ENCODE measurements around the gene JADE1. TPM values are rescaled to one million over a fixed set of nuclear protein-coding genes. Genes with fewer than 3 reads are reported as not detected.

Gene JADE1
- total and polyA plus RNA-seq, 9 of the 15 experiments (the other 6 are each of a cell fraction or from before 2014, with no cell fraction given), result 8.3 to 37.9 (median 24.4) TPM

GRCh38 chr4:128810871-128811570 lies 1.5 kb downstream of the JADE1 start (continued):
- peak; percentile 14 for TF ChIP-seq PCBP2 (IDR thresholded peaks at IDR 0.05; ENCODE audit: low read depth, low read length, poor library complexity, severe bottlenecking)
- TF ChIP-seq SRSF1 (IDR thresholded peaks at IDR 0.05; ENCODE audit: low read depth, low read length), result no peak
- 0 out of 2 replicates have a peak, but pooled peaks have one; percentile 40 for TF ChIP-seq SMARCA4 (IDR thresholded peaks at IDR 0.05)
- no peak for TF ChIP-seq HNRNPL (IDR thresholded peaks at IDR 0.05; ENCODE audit: low read depth, low read length)
- peak; percentile 67; the same call in 1 of the 2 replicates for TF ChIP-seq LCOR (CRISPR knock-in tag; IDR thresholded peaks at IDR 0.05)
- TF ChIP-seq ZFP1 (CRISPR knock-in tag; IDR thresholded peaks at IDR 0.05), result no peak
- TF ChIP-seq, protein P1, sequence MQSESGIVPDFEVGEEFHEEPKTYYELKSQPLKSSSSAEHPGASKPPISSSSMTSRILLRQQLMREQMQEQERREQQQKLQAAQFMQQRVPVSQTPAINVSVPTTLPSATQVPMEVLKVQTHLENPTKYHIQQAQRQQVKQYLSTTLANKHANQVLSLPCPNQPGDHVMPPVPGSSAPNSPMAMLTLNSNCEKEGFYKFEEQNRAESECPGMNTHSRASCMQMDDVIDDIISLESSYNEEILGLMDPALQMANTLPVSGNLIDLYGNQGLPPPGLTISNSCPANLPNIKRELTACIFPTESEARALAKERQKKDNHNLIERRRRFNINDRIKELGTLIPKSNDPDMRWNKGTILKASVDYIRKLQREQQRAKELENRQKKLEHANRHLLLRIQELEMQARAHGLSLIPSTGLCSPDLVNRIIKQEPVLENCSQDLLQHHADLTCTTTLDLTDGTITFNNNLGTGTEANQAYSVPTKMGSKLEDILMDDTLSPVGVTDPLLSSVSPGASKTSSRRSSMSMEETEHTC (IDR thresholded peaks at IDR 0.05), result no peak
- peak; percentile 50 for TF ChIP-seq FOXP1 (CRISPR knock-in tag; IDR thresholded peaks at IDR 0.05)
- TF ChIP-seq NONO (IDR thresholded peaks at IDR 0.05; ENCODE audit: low read depth in 2 of 2, low read length in 1 of 2), result peak in 1 of 2 experiments; percentile 72; a peak in 3 of 4 replicates
- TF ChIP-seq, protein P2, sequence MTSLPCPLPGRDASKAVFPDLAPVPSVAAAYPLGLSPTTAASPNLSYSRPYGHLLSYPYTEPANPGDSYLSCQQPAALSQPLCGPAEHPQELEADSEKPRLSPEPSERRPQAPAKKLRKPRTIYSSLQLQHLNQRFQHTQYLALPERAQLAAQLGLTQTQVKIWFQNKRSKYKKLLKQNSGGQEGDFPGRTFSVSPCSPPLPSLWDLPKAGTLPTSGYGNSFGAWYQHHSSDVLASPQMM (CRISPR knock-in tag; IDR thresholded peaks at IDR 0.05), result no peak
- TF ChIP-seq TAF9B (IDR thresholded peaks at IDR 0.05; ENCODE audit: partially characterized antibody), result no peak
- TF ChIP-seq MTA1 (IDR thresholded peaks at IDR 0.05; ENCODE audit: borderline replicate concordance), result 0 out of 2 replicates have a peak, but pooled peaks have one; percentile 12
- TF ChIP-seq YY1 (IDR thresholded peaks at IDR 0.05; ENCODE audit: borderline replicate concordance in 1 of 3, control insufficient read depth in 1 of 3, extremely low read depth in 1 of 3, insufficient read depth in 3 of 3, insufficient read length in 1 of 3, insufficient replicate concordance in 2 of 3, low read depth in 1 of 3, low read length in 2 of 3), result peak in 2 of 3 experiments; percentile 58 to 86
- TF ChIP-seq, protein P3, sequence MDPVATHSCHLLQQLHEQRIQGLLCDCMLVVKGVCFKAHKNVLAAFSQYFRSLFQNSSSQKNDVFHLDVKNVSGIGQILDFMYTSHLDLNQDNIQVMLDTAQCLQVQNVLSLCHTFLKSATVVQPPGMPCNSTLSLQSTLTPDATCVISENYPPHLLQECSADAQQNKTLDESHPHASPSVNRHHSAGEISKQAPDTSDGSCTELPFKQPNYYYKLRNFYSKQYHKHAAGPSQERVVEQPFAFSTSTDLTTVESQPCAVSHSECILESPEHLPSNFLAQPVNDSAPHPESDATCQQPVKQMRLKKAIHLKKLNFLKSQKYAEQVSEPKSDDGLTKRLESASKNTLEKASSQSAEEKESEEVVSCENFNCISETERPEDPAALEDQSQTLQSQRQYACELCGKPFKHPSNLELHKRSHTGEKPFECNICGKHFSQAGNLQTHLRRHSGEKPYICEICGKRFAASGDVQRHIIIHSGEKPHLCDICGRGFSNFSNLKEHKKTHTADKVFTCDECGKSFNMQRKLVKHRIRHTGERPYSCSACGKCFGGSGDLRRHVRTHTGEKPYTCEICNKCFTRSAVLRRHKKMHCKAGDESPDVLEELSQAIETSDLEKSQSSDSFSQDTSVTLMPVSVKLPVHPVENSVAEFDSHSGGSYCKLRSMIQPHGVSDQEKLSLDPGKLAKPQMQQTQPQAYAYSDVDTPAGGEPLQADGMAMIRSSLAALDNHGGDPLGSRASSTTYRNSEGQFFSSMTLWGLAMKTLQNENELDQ (CRISPR knock-in tag; IDR thresholded peaks at IDR 0.05; ENCODE audit: borderline replicate concordance), result no peak
- TF ChIP-seq ETV6 (IDR thresholded peaks at IDR 0.05; ENCODE audit: borderline replicate concordance in 1 of 2, low read depth in 2 of 2, low read length in 1 of 2), result no peak
- TF ChIP-seq ETV6 (CRISPR knock-in tag; IDR thresholded peaks at IDR 0.05; ENCODE audit: borderline replicate concordance), result peak; percentile 84; the same call in 1 of the 2 replicates
- TF ChIP-seq, protein P4, sequence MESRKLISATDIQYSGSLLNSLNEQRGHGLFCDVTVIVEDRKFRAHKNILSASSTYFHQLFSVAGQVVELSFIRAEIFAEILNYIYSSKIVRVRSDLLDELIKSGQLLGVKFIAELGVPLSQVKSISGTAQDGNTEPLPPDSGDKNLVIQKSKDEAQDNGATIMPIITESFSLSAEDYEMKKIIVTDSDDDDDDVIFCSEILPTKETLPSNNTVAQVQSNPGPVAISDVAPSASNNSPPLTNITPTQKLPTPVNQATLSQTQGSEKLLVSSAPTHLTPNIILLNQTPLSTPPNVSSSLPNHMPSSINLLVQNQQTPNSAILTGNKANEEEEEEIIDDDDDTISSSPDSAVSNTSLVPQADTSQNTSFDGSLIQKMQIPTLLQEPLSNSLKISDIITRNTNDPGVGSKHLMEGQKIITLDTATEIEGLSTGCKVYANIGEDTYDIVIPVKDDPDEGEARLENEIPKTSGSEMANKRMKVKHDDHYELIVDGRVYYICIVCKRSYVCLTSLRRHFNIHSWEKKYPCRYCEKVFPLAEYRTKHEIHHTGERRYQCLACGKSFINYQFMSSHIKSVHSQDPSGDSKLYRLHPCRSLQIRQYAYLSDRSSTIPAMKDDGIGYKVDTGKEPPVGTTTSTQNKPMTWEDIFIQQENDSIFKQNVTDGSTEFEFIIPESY (CRISPR knock-in tag; IDR thresholded peaks at IDR 0.05), result peak; percentile 47; the same call in 1 of the 2 replicates
- TF ChIP-seq FIP1L1 (IDR thresholded peaks at IDR 0.05; ENCODE audit: low read depth, low read length, poor library complexity, severe bottlenecking), result peak; percentile 75
- TF ChIP-seq, protein P5, sequence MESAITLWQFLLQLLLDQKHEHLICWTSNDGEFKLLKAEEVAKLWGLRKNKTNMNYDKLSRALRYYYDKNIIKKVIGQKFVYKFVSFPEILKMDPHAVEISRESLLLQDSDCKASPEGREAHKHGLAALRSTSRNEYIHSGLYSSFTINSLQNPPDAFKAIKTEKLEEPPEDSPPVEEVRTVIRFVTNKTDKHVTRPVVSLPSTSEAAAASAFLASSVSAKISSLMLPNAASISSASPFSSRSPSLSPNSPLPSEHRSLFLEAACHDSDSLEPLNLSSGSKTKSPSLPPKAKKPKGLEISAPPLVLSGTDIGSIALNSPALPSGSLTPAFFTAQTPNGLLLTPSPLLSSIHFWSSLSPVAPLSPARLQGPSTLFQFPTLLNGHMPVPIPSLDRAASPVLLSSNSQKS (CRISPR knock-in tag; IDR thresholded peaks at IDR 0.05), result no peak

Measured in K562 (cell line).